ENCODE data around the gene EBF3.

DNA sequence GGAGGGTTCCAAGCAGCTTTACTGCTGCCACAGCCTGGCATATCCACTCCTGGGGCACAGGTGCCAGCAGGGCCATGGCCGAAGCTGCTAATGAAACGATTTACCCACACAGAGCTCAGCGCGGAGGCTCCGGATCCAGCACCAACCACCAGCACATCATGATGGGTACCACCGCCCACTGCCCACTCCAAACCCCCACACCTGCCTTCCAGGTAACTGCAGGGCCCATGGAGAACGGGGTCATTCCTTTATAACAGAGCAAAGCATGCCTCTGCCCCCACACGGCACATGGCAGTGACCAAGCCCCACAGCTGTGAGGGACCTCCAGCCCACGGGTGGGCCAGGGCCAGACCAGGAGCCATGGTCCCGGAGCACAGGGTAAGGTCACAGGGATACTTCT lies 53.2 kb downstream of the EBF3 start:
- TF ChIP-seq, protein P1, sequence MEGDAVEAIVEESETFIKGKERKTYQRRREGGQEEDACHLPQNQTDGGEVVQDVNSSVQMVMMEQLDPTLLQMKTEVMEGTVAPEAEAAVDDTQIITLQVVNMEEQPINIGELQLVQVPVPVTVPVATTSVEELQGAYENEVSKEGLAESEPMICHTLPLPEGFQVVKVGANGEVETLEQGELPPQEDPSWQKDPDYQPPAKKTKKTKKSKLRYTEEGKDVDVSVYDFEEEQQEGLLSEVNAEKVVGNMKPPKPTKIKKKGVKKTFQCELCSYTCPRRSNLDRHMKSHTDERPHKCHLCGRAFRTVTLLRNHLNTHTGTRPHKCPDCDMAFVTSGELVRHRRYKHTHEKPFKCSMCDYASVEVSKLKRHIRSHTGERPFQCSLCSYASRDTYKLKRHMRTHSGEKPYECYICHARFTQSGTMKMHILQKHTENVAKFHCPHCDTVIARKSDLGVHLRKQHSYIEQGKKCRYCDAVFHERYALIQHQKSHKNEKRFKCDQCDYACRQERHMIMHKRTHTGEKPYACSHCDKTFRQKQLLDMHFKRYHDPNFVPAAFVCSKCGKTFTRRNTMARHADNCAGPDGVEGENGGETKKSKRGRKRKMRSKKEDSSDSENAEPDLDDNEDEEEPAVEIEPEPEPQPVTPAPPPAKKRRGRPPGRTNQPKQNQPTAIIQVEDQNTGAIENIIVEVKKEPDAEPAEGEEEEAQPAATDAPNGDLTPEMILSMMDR (IDR thresholded peaks at IDR 0.05 in 4 of 5, conservative IDR thresholded peaks at IDR 0.05 in 1 of 5), result no peak
- no peak for TF ChIP-seq POLR2A (IDR thresholded peaks at IDR 0.05)

Measured in gastrocnemius medialis (tissue), 4 donors.